H7 (cell line): ENCODE data around the gene DGKD. TPM values are rescaled to one million over a fixed set of nuclear protein-coding genes. Genes with fewer than 3 reads are reported as not detected.

ENCODE experiments used
- DNase-seq: peaks from one replicate; pipeline ENCODE4 v3.0.0; 2012
- H3K27me3 ChIP-seq: 2 replicates; pipeline ENCODE4 v1.6.0; 2011; ENCODE audit warnings: mild to moderate bottlenecking, low read length; ENCODE audit not compliant: control insufficient read depth, insufficient read depth
- H3K36me3 ChIP-seq: replicated peaks from 2 replicates; pipeline ENCODE4 v1.5.1; 2011; ENCODE audit warnings: low read length; ENCODE audit not compliant: control insufficient read depth, insufficient read depth
- H3K4me3 ChIP-seq: 2 replicates; pipeline ENCODE4 v1.5.1; 2011; ENCODE audit warnings: low read depth, mild to moderate bottlenecking, control low read depth, low read length, moderate library complexity; ENCODE audit not compliant: insufficient read depth
- total RNA-seq: library from RNA; depleted of rRNA; stranded (reverse); fragments of >200 nt; shearing (Covaris generic); gene quantifications from 2 replicates; pipeline ENCODE4 v1.2.3, GENCODE V29; 2014; rRNA removed

DGKD gene
- total RNA-seq, 1 experiment from 2014 or later, result 10.3 TPM

DNA sequence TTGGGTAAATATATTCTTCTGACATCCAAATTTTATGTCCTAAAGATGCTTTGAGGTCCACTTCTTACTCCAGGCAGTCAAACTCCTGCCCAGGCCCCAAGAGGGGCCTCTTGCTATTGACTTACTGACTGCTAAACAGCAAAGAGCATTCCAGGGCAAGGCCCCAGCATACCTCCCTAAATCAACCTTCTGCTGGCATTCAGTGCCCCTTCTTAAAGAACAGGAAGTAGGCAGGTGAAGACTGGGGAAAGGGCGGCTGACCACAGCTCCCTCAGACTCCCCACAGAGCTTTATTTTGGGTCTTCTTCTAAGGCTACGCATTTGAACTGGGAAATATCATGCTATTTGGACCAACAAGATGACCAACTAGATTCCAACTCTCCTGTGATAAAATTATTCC lies 143.4 kb downstream of the DGKD start:
- Histone ChIP-seq H3K27me3 (no peaks in the 10 kb centered on the region), H3K4me3 (no peak overlapping the region), H3K36me3 (no peaks in the 10 kb centered on the region)
- DNase-seq, result no peak

DNA sequence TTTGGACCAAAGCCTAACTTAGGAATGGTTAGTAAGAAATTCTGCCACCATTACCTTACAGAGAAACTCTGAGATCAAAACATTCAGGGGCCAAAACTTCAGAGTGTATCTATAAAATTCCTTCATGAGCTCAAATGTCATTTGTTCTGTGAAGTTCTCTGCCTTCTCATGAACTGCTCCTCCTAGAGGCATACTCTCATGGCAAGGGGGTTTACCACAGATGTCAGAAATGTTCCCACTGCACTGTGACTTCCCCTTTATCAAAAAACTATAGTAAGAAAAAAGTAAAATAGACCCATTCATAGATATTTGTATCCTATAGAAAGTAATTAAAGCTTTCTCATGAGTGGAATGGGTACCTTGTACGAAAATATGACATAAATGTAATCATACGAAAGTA lies 143.8 kb downstream of the DGKD start:
- DNase-seq, result no peak
- no peak overlapping the region for H3K4me3 ChIP-seq
- H3K27me3 ChIP-seq, result no peaks in the 10 kb centered on the region
- no peaks in the 10 kb centered on the region for H3K36me3 ChIP-seq

DNA sequence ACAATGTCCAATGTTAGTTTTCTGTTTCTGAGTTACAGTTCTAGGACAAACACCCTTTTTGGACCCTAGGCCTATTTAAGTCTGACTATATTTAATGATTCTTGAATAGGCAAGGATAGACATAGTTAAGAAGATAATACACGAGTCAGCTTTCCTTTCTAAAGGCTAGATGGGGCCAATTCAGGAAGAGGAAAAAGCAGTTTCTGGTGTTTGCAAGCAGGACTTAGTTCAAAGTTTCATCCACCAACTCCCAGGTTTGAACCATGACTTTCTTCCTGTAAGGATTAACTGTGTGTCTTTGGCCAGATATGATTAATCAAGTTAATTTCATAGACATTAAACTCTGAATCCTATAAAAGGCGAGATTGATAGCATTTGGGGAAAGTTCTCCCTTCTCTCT lies 145.6 kb downstream of the DGKD start:
- Histone ChIP-seq H3K36me3 (no peaks in the 10 kb centered on the region), H3K4me3 (no peak overlapping the region), H3K27me3 (no peaks in the 10 kb centered on the region)
- DNase-seq, result no peak

DNA sequence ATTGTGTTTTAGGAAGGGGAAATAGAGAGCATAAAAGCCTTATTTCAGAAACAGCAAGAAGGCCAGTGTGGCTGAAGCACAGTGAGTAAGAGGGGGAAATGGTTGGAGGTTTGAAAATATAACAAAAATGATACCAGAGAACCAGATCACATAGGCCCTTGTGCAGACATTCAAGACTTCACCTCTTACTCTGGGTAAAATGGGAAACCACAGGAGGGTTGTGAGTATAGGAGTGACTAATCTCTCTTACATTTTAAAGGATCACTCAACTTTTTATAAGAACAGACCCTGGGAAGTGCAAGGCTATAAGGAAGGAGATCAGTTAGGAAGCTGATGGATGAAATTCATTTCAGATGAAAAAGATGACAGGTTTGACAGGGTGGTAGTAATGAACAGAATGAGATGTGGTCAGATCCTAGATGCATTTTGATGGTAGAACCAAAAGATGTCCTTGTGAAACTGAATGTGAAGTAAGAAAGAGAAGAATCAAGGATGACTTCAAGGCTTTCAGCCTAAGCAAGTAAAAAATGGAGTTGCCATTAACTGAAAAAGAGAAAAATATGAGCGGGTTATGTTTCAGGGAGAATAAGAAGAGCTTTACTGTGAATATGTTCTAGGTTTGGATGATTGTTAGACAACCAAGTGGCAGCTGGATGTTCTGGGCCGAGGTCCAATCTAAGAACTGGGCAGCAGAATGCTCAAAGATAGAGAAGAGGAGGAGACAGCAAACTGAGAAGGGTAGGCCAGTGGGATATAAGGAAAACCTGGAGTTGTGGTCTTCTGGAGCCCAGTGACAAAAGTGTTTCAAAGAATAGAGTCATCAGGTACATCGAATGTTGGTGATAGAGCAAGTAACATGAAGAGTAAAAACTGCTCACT lies 147.1 kb downstream of the DGKD start:
- Histone ChIP-seq H3K4me3 (no peak overlapping the region), H3K27me3 (no peaks in the 10 kb centered on the region), H3K36me3 (no peaks in the 10 kb centered on the region)
- DNase-seq, result no peak

DNA sequence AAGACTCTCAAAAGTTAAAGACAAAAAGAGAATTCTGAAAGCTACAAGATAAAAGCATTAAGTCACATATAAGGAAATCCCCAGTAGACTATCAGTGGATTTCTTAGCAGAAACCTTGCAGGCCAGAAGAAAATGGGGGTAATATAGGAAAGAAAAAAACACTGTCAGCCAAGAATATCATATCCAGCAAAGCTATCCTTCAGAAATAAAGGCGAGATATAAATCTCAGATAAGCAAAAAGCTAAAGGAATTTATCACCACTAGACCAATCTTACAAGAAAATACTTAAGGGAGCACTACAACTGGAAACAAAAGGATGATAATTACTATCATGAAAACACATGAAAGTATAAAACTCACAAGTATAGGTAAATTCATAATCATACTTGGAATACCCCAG lies 149.2 kb downstream of the DGKD start:
- H3K36me3 ChIP-seq, result no peaks in the 10 kb centered on the region
- no peak for DNase-seq
- no peaks in the 10 kb centered on the region for H3K27me3 ChIP-seq
- no peak overlapping the region for H3K4me3 ChIP-seq

DNA sequence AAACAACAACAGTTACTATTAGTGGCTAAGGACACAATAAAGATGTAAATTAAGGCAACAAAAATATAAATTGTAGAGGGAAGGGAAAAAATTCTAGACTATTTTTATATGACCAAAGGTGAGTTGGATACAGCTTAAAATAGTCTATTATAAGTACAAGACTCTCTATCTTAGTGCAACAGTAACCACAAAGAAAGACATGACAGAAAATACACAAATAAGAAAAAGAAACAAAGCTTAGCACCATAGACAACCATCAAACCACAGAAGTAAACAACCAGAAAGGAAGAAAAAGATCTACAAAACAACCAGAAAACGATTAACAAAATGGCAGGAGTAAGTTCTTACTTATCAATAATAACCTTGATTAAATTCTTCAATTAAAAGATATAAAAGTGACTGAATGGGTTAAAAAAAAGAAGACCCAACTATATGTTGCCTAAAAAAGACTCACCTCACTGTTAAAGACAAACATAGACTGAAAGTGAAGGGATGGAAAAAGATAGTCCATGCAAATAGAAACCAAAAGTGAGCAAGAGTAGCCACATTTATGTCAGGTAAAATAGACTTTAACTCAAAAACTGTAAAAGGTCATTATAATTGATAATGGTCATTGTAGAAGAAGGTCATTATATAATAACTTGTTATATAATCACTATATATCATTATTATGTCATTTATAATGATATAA lies 149.8 kb downstream of the DGKD start:
- DNase-seq, result no peak
- Histone ChIP-seq H3K27me3 (no peaks in the 10 kb centered on the region), H3K4me3 (no peak overlapping the region), H3K36me3 (no peaks in the 10 kb centered on the region)

DNA sequence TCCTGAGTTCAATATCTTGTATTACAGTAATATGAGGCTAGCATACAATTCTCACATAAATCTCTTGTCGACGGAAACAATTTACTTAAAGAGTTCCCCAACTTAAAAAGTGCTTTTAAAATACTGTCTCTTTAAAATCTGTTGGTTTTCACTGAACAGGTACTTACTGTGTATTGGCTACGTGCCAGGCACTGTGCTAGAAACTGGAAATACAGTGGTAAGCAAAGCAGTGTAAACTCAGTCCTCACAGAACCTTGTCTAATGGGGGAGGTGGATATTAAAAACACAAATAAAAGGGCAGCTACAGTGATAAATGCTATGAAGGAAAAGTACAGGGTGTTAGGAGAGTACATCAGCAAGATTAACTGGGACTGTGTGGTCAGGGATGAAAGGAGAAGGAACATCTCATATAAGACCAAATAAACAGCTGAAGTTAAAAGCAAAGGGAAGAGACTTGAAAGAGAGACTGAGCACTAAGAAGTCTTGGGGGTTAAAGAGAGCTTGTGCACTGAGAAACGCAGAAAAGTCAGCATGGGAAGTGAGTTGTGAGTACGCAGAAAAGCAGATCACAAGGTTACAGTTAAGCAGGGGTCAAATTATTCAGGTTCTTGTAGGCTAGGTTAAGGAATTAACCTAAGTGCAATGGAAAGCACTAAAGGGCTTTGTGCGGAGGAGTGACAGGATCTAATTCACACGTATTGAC lies 159.8 kb downstream of the DGKD start:
- Histone ChIP-seq H3K27me3 (no peaks in the 10 kb centered on the region), H3K36me3 (no peaks in the 10 kb centered on the region), H3K4me3 (no peak overlapping the region)
- no peak for DNase-seq

DNA sequence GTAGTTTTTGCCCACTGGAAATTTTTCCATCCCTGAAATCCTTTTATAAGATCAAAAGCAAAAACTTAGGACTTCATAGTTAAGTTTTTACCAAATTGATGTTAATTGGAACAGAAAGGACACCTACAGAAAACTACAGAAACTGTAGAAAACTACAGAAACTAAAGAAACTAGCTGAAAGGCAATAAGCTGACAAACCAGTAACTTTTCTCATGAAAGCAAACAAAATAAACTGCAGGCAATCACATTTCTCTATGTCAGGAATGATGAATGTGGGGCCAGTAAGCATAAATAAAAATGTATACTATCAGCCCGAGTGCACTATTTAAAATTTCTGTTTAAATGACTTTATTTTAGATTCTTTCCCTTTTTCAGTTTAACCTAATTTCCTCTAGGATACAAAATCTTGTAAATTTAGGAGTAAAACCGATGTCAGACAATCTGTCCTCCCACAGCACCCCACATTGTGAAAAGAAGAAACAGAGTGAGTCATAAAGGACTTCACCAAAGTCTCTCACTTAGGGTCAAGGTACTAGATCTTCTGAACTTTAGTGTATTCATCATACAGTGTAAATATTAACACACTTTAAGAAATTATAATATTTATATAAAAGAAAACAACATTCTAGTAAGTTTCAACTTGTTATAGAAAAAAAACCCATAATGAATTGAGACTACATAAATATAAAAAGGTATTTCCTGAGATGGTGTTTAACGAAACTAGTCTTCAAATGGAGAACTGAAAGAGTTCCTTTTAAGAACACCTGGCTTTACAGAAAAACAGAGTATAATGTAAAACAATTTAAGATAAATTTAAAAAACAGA lies 165.7 kb downstream of the DGKD start:
- H3K36me3 ChIP-seq, result no peaks in the 10 kb centered on the region
- no peaks in the 10 kb centered on the region for H3K27me3 ChIP-seq
- no peak for DNase-seq
- no peak overlapping the region for H3K4me3 ChIP-seq

Other genes with a start within 250 kb of the DGKD start
- 52.1 and 64.8 TPM in 2 replicates for gene ATG16L1, start 102.8 kb upstream of the DGKD start, total RNA-seq
- gene SAG, start 46.7 kb upstream of the DGKD start, total RNA-seq, result not detected in 2 replicates
- 10.8 and 23.1 TPM in 2 replicates for gene USP40, start 212.3 kb downstream of the DGKD start, total RNA-seq